Measurements from ENCODE around the gene ESAM. TPM values are rescaled to one million over a fixed set of nuclear protein-coding genes. Genes with fewer than 3 reads are reported as not detected.
A peak's percentile ranks its signal among the peaks of the same experiment; 100 is the strongest.

Gene ESAM
- polyA plus RNA-seq, 1 donor from 2014 or later, result 0.77 TPM

GRCh38 chr11:124757320-124757719 is 4.8 kb downstream of the ESAM start:
- no peak overlapping the region for H3K27ac ChIP-seq (ENCODE audit: low read length)
- H4K20me1 ChIP-seq (ENCODE audit: insufficient read depth), result no peaks in the 10 kb centered on the region
- no peak overlapping the region for H3K9ac ChIP-seq (ENCODE audit: low read length)
- H3K4me3 ChIP-seq (ENCODE audit: low read length), result no peak overlapping the region
- H2AFZ ChIP-seq (ENCODE audit: low read depth, low read length), result no peak overlapping the region
- TF ChIP-seq EP300 (conservative IDR thresholded peaks at IDR 0.05; ENCODE audit: poor library complexity, severe bottlenecking) (no peak), CTCF (IDR thresholded peaks at IDR 0.05; ENCODE audit: poor library complexity, severe bottlenecking) (no peak), SMC3 (conservative IDR thresholded peaks at IDR 0.05; ENCODE audit: poor library complexity) (no peak), REST (IDR thresholded peaks at IDR 0.05; ENCODE audit: borderline replicate concordance) (no peak), RAD21 (conservative IDR thresholded peaks at IDR 0.05) (no peak)
- H3K79me2 ChIP-seq (replicated peaks; ENCODE audit: insufficient read depth, low read length), result no peaks in the 10 kb centered on the region
- H3K36me3 ChIP-seq (ENCODE audit: insufficient read depth, low read length), result no peaks in the 10 kb centered on the region
- no peak overlapping the region for H3K4me2 ChIP-seq (ENCODE audit: low read length)
- no peaks in the 10 kb centered on the region for H3K9me3 ChIP-seq (ENCODE audit: low read length)
- H3K9me2 ChIP-seq (ENCODE audit: insufficient read depth, low read length), result no peaks in the 10 kb centered on the region
- H3K27me3 ChIP-seq (ENCODE audit: insufficient read depth, low read depth, low read length), result peaks cover 97% of the 10 kb centered on the region
- H3F3A ChIP-seq (ENCODE audit: insufficient read depth, low read length, poor library complexity, severe bottlenecking), result no peaks in the 10 kb centered on the region

GRCh38 chr11:124756753-124757227 is 5.3 kb downstream of the ESAM start:
- Histone ChIP-seq H3K79me2 (replicated peaks; ENCODE audit: insufficient read depth, low read length) (no peaks in the 10 kb centered on the region), H3F3A (ENCODE audit: insufficient read depth, low read length, poor library complexity, severe bottlenecking) (no peaks in the 10 kb centered on the region), H3K4me3 (ENCODE audit: low read length) (no peak overlapping the region), H3K4me2 (ENCODE audit: low read length) (no peak overlapping the region), H3K36me3 (ENCODE audit: insufficient read depth, low read length) (no peaks in the 10 kb centered on the region), H3K9me3 (ENCODE audit: low read length) (no peaks in the 10 kb centered on the region), H3K27ac (ENCODE audit: low read length) (no peak overlapping the region), H3K27me3 (ENCODE audit: insufficient read depth, low read depth, low read length) (peaks cover 97% of the 10 kb centered on the region), H3K9ac (ENCODE audit: low read length) (no peak overlapping the region), H3K9me2 (ENCODE audit: insufficient read depth, low read length) (no peaks in the 10 kb centered on the region), H2AFZ (ENCODE audit: low read depth, low read length) (no peak overlapping the region), H4K20me1 (ENCODE audit: insufficient read depth) (no peaks in the 10 kb centered on the region)
- TF ChIP-seq EZH2 (IDR thresholded peaks at IDR 0.05; ENCODE audit: borderline replicate concordance, insufficient read depth, low read length, poor library complexity, severe bottlenecking) (peak; percentile 48), TAF1 (IDR thresholded peaks at IDR 0.05; ENCODE audit: low read depth) (no peak)

DNA sequence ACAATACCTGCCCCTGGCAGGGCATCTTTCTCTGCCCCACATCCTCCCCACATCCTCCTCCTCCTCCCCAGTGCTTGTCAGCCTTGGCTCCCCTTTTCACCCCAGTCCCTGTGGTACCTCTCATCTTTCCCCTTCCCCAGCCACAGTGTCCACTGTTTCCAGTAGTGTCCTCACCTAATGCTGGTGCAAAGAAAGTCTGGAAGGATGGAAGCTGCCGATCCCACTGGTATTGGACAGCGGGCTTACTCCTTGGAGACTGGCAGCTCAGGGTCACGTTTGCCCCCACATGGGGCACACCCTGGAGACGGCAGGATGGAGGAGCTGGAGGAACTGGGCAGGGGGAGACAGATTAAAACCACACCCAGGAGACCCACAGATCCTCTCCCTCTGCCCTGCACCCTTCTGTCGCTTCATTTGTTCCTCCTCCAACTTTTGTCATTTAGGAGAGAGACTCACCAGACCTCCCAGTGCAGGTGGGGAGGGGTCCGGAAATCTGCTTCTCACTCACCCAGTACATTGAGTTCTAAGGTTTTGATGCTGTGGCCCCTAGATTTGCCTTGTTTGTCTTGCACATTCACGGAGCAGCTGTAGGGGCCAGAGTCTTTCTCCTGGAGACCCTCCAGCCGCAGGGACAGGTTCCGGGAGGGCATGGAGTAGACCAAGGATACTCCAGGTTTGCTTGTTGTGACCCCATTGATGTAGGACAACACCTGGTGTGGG is 5.9 kb downstream of the ESAM start:
- Histone ChIP-seq H3K27ac (ENCODE audit: low read length) (no peak overlapping the region), H3K27me3 (ENCODE audit: insufficient read depth, low read depth, low read length) (peaks cover 97% of the 10 kb centered on the region), H2AFZ (ENCODE audit: low read depth, low read length) (no peak overlapping the region), H3K9me2 (ENCODE audit: insufficient read depth, low read length) (no peaks in the 10 kb centered on the region), H3K4me2 (ENCODE audit: low read length) (no peak overlapping the region), H3K4me3 (ENCODE audit: low read length) (no peak overlapping the region), H4K20me1 (ENCODE audit: insufficient read depth) (no peaks in the 10 kb centered on the region), H3K9ac (ENCODE audit: low read length) (no peak overlapping the region), H3K9me3 (ENCODE audit: low read length) (no peaks in the 10 kb centered on the region), H3K79me2 (replicated peaks; ENCODE audit: insufficient read depth, low read length) (no peaks in the 10 kb centered on the region), H3K36me3 (ENCODE audit: insufficient read depth, low read length) (no peaks in the 10 kb centered on the region), H3F3A (ENCODE audit: insufficient read depth, low read length, poor library complexity, severe bottlenecking) (no peaks in the 10 kb centered on the region)
- TF ChIP-seq EZH2 (IDR thresholded peaks at IDR 0.05; ENCODE audit: borderline replicate concordance, insufficient read depth, low read length, poor library complexity, severe bottlenecking) (no peak), MXI1 (conservative IDR thresholded peaks at IDR 0.05; ENCODE audit: poor library complexity, severe bottlenecking) (no peak), CTCF (IDR thresholded peaks at IDR 0.05; ENCODE audit: poor library complexity, severe bottlenecking) (no peak), REST (IDR thresholded peaks at IDR 0.05; ENCODE audit: borderline replicate concordance) (no peak), EP300 (conservative IDR thresholded peaks at IDR 0.05; ENCODE audit: poor library complexity, severe bottlenecking) (no peak), SMC3 (conservative IDR thresholded peaks at IDR 0.05; ENCODE audit: poor library complexity) (no peak), TAF1 (IDR thresholded peaks at IDR 0.05; ENCODE audit: low read depth) (no peak), POLR2AphosphoS5 (IDR thresholded peaks at IDR 0.05) (no peak), RAD21 (conservative IDR thresholded peaks at IDR 0.05) (no peak)
